ENCODE measurements around the gene ZDHHC24.
"Not testable (repeated sequence)": the region's sequence is repeated elsewhere in the genome, so short reads cannot be mapped to it uniquely, and the experiment has no call there.

Gene ZDHHC24

GRCh38 chr11:66546966-66547661 lies 1.3 kb upstream of the ZDHHC24 start:
- DNase-seq (ENCODE audit: low read depth in 1 of 2, low spot score in 1 of 2) = no peak

DNA sequence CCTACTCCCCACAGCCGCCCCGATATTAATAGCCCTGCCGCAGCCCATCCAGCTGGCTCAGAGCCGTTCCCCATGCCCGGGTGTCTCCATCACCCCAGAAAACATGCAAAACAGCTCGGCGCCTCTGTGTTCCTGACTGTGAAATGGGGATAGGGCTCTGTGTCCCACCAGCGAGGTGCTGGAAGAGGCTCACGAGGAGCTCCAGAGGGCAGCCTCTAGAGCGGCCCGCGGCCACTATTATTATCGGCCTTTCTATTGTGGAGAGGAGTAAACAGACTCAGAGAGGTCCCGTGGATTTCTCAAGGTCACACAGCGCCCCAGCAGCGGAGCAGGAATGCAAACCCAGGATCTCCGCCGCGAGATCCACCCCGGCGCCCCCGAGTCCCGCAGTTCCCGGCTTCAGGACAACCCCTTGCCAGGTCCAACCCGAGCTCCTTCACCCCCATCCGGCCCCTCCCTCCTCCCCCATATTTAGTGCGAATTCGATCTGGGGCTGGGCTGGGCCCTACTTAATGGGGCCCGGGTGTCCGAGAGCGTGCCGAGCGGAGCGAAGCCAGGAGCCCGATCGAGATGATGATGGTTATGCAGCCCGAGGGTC lies 619 bp upstream of the ZDHHC24 start, which contains the start of gene ACTN3:
Gene ACTN3, plus strand, starts transcription at position 536 of the 598 bp plus-strand sequence. Its CDS starts 35 bp downstream, at position 571.
- no peak for DNase-seq (ENCODE audit: low read depth in 1 of 2, low spot score in 1 of 2)

GRCh38 chr11:66544952-66545351 lies 896 bp downstream of the ZDHHC24 start:
- not testable (repeated sequence) for DNase-seq (ENCODE audit: low read depth in 1 of 2, low spot score in 1 of 2)

- DNase-seq (ENCODE audit: low read depth in 1 of 2, low spot score in 1 of 2) = peak; percentile 22 to 39
Measured at GRCh38 chr11:66543263-66544107, 2.4 kb downstream of the ZDHHC24 start.

DNA sequence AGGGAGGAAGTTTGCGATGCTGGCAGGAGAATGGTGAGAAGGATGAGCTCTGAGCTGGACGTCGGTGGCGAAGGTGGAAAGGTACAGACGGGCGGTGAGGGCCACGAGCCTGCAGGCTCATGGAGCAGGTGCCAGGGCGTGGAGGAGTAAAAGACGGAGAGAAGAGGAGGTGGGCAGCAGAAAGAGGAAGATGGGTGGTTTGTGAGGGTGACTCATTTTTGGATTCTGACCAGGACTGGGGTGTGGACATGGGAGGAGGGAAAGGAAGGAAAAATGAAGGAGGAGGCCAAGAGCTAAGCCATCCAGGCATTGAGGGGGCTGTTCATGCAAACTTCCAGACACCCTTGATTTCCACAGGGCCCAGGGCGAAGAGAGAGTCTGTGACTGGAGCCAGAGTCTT lies 3.5 kb downstream of the ZDHHC24 start:
- no peak for DNase-seq (ENCODE audit: low read depth in 1 of 2, low spot score in 1 of 2)

- DNase-seq (ENCODE audit: low read depth in 1 of 2, low spot score in 1 of 2) = no peak
Measured at GRCh38 chr11:66541892-66542291, 4.0 kb downstream of the ZDHHC24 start.

- not testable (repeated sequence) for DNase-seq (ENCODE audit: low read depth in 1 of 2, low spot score in 1 of 2)
Measured at GRCh38 chr11:66540598-66540997, 5.2 kb downstream of the ZDHHC24 start.

- no peak for DNase-seq (ENCODE audit: low read depth in 1 of 2, low spot score in 1 of 2)
Measured at GRCh38 chr11:66539870-66540213, 6.0 kb downstream of the ZDHHC24 start.

GRCh38 chr11:66539170-66539869 lies 6.5 kb downstream of the ZDHHC24 start:
- no peak for DNase-seq (ENCODE audit: low read depth in 1 of 2, low spot score in 1 of 2)

GRCh38 chr11:66532784-66533183 lies 13.1 kb downstream of the ZDHHC24 start:
- no peak for DNase-seq (ENCODE audit: low read depth in 1 of 2, low spot score in 1 of 2)

GRCh38 chr11:66531841-66532240 lies 14.0 kb downstream of the ZDHHC24 start:
- DNase-seq (ENCODE audit: low read depth in 1 of 2, low spot score in 1 of 2) = no peak

GRCh38 chr11:66530927-66531709 lies 14.7 kb downstream of the ZDHHC24 start:
- no peak for DNase-seq (ENCODE audit: low read depth in 1 of 2, low spot score in 1 of 2)

DNA sequence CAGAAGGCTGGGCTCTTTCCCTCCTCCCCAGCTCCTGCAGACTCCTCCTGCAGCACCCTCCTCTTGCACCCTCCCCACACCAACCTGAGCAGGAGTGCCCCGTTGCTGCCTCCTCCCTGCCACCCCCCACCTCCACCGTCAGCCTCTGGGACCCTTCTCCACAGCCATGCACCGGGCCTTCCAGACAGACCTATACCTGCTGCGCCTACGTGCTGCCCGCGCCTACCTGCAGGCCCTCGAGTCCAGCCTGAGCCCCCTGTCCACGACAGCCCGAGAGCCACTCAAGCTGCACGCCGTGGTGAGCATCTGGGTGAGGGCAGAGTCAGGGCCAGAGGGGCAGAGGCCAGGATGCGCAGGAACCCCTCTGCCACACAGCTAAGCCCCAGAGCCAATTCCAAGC lies 16.2 kb downstream of the ZDHHC24 start:
- no peak for DNase-seq (ENCODE audit: low read depth in 1 of 2, low spot score in 1 of 2)

- no peak for DNase-seq (ENCODE audit: low read depth in 1 of 2, low spot score in 1 of 2)
Measured at GRCh38 chr11:66529069-66529468, 16.8 kb downstream of the ZDHHC24 start.

DNA sequence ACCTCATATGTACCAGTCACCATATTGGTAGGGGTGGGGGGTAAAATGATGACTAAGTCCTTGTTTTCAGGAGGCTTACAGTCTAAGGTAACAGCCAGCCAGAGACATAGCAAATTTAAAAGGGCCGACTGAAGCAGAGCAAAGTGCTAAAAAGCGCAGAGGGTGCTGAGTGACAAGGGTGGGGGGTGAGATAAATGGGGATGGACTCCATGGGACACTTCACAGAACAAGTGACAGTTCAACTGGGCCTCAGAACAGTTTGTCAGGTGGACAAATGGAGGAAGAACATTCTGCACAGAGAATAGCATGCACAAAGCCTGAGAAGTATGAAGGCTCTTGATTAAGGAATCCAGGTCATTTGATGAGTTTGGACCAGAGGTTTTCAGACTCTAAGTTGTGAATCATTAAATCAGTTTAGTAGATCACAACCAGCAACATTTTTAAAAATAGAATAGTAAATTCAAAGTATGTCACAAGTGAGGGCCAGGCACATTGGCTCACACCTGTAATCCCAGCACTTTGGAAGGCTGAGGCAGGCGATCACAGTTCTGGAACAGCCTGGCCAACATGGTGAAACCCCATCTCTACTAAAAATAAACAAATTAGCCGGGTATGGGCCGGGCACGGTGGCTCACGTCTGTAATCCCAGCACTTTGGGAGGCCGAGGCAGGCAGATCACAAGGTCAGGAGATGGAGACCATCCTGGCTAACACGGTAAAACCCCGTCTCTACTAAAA lies 21.4 kb downstream of the ZDHHC24 start:
- no peak for DNase-seq (ENCODE audit: low read depth in 1 of 2, low spot score in 1 of 2)

GRCh38 chr11:66523611-66524010 lies 22.2 kb downstream of the ZDHHC24 start:
- no peak for DNase-seq (ENCODE audit: low read depth in 1 of 2, low spot score in 1 of 2)

- no peak for DNase-seq (ENCODE audit: low read depth in 1 of 2, low spot score in 1 of 2)
Measured at GRCh38 chr11:66510990-66511339, 34.9 kb downstream of the ZDHHC24 start.

DNA sequence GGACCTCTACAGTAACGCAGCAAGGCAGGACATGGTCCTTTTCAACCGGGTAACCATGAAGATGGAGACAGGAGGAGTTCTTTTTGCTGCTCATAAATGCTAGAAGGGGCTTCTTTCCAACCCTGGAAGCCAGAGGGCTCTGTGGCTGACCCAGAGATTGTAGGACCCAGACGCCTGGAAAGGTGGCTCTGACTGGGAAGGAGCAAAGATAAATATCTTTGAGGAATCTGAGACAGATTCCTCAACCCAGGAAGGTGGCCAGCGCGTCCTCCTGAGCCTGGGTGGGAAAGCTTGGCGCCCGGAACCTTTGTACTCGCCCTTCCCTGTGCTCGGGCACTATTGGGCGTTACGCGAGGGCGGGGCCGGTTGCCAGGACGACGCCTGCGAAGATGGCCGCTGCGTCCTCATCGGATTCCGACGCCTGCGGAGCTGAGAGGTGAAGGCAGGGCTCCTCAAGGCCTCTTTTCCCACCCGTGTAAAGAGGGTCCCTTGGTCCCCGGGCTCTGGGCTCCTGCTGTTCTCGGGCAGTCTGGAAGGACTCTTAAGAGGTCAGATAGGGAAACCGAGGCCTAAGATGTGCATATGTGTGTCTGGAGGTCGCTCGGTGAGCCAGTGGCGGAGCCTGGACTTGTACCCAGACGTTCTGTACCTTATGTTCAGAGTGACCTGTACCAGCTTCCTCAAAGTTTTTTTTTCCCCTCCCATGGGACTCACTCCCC lies 35.4 kb downstream of the ZDHHC24 start, which contains the start of gene BBS1:
Gene BBS1, plus strand, starts transcription at position 365 of the 719 bp plus-strand sequence. Its CDS starts 25 bp downstream, at position 390.
- peak; percentile 66 to 77 for DNase-seq (ENCODE audit: low read depth in 1 of 2, low spot score in 1 of 2)

- DNase-seq (ENCODE audit: low read depth in 1 of 2, low spot score in 1 of 2) = no peak
Measured at GRCh38 chr11:66509131-66509561, 36.7 kb downstream of the ZDHHC24 start.

All from activated T-helper 1 cell treated with anti-CD3 and anti-CD28 coated beads, Interleukin-2, amount 50 U/mL, for 16 hours (primary cell).